ENCODE data around the gene KLHL29. TPM values are rescaled to one million over a fixed set of nuclear protein-coding genes. Genes with fewer than 3 reads are reported as not detected.

Gene KLHL29
- polyA plus RNA-seq, 1 donor = 11.9 TPM

DNA sequence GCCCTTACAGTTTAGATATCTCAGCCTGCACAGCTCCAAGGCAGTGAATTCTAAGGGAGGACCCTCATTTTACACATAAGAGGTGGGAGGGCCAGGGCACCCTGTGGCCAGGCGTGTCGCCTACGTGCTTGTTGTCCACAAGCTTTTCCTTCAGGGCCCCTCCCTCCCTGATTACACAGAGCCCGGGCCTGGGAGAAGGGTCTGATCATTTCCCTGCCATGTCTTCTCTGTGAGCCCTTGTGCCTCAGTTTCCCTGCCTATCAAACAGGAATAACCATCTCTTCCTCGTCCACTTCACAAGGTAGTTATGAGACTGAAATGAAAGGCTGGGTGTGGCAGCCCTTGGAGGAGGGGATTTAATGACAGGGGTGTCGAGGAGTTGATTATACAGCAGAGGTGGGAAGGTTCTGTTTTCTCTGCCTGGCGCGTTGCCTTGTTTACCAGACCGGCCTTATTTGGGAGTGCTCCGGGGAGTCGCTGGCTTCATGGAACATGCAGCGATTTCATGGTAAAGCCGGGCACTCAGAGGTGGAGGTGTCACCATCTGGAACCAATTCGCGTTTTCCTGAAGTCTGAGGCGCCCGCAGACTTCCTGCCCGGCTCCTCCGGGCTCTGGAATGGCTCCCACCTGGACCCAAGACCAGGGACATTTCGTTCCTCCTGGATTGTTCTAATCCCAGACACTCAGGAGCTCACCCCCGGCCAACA is 208.9 kb downstream of the KLHL29 start:
- no peak for DNase-seq

DNA sequence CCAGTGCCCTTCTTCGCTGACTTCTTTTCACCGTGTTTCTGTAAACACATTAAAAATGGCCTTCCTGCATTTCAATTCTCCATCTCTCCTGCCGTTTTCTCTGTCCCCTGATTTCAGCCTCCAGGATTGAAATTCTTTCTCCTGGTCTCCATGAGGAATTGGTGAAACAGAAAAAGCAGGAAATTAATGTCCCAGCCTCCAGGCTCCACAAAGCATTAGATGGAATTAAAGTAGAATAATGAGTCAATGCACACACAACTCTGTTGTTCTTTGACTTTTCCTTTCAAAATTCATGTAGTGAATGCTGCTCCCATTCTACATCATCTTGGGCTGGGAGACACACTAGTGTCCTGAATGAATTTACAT is 209.5 kb downstream of the KLHL29 start:
- DNase-seq = no peak

DNA sequence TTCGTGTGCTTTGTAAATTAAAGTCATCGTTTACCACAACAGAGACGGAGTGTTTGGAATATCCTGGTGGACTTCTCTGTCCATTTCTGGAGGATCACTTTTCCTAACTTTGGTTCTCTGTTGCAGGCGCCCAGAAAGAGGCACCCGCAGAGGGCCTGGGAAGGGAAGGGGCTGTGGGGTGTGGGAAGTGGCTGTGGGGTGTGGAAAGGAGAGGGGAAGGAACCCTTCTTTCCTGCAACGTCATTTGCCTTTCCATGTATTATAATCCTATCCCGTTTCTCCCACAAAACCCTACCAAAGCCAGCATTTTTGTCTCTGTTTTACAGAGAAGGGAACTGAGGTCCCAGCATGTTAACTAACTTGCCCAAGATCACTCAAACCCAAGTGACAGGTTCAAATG is 210.0 kb downstream of the KLHL29 start:
- no peak for DNase-seq

DNA sequence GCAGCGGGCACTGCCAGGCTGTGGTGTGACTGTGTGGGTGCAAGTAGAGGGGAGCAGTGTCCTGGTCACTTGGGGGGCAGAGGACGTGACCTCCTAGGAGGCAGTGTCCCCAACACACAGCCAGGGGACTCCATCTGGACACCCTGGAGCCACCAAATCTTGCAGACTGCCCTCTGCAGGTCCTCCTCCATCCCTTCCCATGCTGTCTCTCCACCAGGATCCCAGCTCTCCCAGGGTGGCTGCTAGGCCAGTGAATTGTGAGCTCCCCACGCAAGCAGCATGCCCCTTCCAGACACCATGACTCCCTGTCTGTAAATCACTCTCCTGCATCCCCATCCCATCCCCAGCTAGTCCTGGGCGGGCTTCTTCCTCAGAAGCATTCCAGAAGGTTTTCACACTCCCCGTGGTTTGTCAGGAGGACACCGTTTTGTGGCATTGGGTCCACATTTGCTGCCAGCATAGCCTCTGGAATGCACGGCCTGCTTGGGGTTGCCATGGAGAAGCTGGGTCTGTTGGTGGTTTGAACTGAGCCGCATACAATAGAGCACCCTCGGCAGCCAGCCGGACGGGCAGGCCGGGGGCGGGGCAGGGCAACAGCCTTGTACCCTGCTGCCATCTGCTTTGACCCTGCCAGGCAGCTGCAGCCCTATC is 210.7 kb downstream of the KLHL29 start:
- DNase-seq = no peak

DNA sequence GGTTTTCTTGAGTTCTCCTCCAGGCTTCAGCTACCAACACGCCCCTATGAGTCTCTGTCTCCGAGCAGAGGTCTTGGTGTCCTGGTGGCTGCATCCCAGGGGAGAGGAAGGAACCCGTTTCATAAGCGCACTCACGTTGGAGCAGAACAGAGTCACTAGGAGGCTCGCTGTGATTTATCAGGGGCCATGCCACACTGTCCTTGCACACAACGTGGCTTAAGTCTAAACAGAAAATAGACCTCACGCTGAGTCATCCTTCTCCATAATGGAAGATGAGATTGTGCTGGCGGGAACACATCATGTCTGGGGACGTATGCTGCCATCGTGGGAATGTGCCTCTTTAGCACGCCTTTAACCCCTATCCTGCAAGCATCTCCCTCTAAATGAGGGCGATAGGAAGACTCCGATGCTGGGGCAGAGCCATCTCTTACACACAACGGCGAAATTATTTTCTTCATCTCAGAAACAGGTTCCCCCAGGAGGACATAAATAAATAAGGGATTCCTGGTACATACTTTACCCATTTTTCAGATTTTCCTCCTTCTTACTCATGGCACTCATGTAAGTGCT is 211.4 kb downstream of the KLHL29 start:
- no peak for DNase-seq

DNA sequence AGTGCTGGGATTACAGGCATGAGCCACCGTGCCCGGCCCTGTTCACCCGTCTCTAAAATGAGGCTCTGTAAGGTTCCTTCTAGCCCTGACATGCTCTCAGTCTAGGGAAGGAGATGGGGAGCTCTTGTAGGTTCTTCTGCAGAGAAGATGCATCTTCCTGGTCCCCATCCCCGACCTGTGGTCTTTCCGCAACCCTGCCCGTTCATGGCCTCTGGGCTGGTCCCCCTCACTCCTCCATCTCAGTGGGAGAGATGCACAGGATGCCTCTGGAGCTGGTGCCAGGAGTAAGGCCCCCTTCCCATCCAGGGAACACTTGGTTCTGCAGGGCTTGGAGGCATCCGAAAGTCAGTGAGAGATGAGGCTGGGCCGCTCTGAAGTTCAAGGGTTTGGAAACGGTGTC is 212.7 kb downstream of the KLHL29 start:
- no peak for DNase-seq

DNA sequence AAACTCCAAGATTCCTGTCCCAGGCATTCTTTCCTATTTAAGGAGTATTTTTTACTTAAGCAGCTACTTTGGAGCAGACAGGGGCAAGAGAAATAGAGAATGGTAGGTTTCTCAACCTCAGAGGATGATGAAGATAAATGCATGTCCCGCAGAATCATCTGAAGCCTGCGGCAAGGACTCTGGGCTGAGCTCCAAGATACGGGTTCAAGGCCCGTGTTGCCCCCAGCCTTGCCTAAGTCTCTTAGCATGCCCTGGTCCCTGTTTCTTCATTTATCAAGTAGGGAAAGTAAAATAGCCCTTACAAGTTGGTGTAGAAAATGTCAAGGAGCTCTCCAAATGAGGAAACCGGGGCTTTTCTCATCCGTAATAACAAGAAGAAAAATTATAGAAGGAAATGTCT is 214.0 kb downstream of the KLHL29 start:
- DNase-seq = no peak

DNA sequence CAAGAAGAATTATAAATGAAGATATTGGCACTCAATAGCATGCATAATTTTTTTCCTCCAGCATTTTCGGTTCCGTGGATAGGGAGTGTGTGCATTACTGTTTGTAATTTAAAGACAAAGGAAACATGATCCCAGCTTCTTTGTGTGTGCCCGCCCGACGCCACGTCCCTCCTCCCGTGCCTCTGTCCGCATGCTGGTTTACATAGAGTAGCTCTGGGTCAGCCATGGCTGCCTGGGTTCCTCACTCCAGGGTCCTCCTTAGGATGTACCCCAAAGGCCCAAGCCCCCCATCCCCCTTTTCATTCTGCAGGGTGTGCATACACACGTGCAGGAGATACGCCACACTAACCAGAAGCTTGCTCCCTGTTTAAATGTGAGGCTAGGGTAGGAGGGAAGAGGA is 214.7 kb downstream of the KLHL29 start:
- DNase-seq = no peak

DNA sequence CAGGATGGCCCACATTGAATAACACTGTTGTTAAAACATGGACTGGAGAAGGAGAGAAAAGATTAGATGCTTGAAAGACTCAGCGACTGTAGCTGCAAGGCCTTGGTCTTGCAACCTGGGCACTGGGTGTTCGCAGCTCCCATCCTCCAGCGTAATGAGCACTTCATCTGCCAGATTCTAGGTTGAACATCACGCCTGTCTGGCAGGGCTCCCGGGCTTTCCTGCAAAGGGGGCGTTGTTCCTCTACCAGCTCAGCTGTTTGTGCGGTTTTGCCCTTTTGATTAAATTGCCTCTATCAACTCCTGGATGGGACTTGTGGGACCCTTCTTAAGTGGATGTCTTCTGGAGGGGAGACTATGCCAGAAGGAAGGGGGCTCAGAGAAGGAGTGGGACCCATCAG is 215.4 kb downstream of the KLHL29 start:
- DNase-seq = no peak

DNA sequence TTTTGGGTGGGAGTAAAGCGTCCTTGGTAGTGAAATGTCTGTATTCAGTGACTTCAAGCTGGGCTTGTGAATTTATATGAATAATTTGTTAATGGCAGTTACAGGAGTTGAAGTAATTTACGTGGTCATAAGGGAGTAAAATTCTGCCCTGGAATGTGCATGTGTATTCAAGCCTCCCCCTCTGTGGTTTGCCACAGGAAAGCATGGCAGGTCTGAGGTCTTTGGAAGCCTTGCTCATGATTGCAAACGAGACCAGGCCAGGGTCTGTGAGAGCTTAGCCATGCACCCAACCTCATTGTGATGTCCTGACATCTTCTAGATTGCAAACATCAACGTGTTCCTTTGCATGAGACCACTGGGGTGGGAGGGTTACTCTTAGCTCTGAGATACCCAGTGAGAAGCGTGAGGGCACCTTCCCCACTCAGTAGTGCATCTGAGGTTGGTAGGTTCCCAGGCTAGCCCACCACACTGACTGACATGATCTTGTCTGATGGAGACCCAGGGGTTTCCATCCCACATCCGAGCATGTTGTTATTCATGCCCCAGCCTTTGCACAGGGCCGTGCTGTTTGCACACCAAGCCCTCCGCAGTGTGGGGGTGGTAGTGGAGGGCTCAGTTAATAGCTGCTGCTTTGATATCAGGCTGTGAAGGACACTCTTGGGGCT is 216.5 kb downstream of the KLHL29 start:
- no peak for DNase-seq

DNA sequence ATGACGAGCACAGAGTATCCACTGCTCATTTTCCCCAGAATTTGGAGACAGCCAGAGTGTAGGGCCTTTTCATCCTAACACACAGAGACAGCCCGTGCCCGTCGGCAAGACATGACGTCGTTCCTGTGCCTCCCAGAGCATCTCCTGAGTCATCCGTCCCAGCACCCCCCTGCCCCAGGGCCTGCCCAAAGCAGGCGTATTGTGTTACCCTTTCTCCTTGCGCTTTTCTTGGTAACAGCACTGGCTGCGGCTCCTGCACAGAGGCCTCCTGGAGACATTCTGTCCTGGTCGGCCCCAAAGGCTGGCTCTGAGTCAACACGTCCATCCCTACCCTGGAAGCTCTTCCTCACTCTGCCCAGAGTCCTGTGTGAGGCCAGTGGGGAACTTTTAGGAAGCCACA is 217.1 kb downstream of the KLHL29 start:
- no peak for DNase-seq

DNA sequence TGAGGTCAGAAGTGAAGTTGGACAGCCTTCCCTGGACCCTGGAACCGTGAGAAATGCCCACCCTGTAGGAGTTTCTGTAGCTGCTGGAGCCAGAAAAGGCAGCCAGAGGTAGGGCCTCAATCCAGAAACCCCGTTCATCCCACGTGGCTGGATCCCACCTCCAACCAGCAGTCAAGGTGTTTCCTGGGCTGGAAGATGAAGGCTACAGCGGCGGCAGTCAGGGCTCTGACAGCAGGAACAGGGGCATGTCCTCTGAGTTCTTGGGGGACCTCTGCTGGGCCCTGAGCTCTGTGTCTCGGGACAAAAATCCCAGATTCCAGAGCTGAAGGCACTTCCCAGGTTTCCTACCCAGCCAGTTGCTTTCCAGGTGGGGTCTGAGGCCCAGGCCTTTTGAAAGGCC is 218.2 kb downstream of the KLHL29 start:
- DNase-seq = no peak

DNA sequence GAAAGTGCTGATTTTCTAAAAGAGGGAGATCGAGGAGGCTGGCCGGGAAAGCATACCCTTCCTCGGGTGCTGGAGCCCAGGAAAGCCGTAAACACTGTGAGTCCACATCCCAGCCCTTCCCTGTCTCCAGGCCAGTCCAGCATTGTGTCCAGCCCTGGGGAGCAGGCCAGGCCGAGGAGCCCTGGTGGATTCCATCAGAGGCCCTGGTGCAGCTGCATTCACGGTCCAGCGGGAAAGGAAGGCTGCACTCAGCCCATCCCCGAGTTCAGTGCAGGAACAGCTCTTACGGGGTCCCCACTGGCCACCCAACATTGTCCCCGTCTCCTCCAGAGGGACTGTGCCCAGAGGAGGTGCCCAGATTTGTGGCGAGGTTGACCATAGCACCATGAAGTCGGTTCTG is 218.6 kb downstream of the KLHL29 start:
- DNase-seq = no peak

DNA sequence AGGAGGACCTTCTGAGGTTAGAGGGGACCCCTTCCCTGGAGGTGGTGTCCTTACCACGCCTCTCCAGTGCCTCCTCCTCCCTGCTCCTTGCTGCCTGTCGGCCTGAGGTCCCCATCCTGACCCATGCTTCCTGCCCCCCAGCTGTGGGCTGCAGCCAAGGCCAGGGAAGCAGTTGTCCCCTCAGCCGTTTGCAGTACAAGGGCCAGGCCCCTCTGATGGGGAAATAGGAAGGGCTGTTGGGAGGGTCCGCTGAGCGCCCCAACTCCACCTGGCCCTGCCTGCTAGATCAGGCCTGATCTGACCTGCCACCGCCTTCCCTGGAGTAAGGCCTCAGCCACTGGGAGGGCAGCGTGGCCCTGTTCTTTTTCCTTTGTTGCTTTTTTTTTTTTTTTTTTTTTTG is 219.8 kb downstream of the KLHL29 start:
- no peak for DNase-seq

DNA sequence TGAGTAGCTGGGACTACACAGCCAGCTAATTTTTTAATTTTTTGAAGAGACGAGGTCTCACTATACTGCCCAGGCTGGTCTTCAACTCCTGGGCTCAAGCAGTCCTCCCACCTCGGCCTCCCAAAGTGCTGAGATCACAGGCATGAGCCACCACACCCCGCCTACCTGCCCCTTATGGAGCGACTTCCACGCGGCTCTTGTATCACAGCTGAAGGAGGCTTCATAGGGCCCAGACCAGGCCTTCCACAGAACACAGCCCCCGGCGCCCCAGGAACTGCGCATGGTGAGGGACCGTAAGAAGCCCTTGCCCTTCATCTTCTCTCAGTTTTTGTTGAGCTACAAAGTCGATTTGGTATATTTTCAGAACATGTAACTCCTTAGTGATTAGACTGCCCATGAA is 220.3 kb downstream of the KLHL29 start:
- no peak for DNase-seq

DNA sequence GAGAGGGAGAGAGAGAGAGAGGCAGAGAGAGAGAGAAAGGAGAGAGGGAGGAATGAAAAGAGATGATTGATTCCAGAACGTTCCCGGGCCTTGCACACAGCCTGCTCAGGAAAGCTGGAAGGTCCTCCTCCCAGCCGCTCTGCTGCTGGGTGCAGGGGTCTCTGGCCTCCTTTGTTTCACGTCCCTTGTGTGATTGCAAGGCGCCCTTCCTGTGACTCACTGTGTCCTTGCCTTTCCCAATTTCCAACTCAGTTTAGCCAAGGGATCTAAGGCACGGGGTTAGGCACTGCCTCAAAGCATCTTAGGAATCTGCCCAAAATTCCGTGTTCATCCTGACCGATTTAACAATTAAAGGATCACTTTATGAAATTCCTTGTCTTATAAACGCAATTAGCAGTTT is 221.2 kb downstream of the KLHL29 start:
- no peak for DNase-seq

DNA sequence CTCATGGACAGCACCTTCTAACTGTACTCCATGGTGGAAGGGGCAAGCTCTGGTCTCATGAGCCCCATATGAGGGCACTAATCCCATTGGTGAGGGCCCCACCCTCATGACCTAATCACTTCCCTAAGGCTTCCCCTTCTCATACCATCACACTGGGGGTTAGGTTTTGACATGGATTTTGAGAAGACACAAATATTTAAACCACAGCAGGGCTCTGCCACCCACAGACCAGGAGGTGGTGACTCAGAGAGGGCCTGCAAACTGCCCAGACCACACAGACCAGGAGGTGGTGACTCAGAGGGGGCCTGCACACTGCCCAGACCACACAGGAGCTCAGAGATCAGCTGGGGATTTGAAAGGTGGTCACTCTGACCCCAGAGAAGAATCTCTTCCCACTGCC is 222.0 kb downstream of the KLHL29 start:
- DNase-seq = no peak

DNA sequence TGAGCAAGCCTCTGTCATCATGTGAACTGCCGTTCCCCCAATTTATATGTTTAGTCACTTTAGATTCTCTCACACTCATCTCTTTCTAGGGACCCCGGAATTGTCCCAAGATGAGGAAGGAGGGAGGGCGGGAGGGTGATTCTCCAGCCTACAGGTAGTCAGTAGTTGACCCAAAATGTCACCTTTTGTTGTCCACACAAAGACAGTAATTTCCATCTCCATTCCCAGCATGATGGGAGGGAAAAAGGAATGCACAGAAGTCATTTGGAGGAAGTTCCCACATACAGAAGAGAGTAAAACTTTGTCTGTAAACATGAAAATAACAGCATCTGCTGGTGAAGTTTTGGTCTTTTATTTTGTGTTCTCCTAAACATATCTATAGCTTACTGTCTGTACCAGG is 222.9 kb downstream of the KLHL29 start:
- DNase-seq = no peak

DNA sequence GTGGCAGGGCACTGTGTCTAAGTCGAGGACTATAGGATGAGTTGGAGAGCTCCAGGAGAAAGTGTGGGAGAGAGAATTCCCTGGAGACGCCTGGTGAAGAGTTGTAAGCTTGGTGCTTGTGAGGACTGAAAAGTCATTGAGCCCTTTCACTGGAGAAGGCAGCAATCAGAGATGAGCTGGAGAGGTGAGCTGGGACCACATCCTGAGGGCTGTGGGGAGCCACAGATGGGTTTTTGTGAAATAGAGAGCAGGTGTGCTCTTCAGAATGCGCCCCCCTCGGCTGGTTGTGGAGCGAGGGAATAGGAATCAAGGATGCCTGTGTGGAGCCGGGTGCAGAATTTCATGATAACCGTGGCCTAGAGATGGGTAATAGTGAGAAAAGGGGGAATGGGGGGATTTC is 224.3 kb downstream of the KLHL29 start:
- DNase-seq = no peak

DNA sequence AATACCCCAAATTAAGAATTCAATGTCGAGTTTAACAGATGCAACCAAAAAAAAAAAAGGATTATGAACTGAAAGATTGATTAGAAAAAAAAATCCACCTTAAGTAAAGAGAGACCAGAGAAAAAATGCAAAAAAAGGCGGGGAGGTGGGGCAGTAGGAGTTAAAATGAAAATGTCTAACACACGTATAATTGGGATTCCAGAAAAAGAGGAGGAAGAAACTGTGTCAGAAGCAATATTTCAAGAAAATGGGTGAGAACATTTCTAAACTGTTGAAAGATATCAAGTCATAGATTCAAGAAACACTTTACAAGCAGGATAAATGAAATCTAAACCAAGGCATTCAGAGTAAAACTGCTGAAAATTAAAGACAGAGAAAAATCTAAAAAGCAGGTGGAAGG is 226.9 kb downstream of the KLHL29 start:
- DNase-seq = no peak

DNA sequence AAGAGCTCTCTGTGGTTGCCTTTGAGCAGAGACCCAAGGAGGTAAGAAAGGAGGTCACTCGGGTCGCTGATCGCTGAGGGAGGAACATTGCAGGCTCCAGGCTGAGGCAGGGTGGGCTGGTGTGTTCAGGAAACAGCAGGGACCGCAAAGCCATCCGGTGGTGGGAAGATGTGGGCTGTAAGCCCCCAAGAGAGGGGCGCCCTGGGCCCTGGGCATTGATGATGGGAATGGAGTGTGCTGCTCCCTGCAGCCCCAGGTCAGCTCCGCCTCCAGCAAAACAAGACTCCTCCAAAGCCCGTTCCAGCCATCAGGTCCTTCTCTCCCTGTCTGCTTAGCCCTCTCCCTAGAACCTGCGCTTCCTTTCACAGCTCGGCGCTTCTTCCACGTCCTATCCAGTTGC is 229.7 kb downstream of the KLHL29 start:
- no peak for DNase-seq

DNA sequence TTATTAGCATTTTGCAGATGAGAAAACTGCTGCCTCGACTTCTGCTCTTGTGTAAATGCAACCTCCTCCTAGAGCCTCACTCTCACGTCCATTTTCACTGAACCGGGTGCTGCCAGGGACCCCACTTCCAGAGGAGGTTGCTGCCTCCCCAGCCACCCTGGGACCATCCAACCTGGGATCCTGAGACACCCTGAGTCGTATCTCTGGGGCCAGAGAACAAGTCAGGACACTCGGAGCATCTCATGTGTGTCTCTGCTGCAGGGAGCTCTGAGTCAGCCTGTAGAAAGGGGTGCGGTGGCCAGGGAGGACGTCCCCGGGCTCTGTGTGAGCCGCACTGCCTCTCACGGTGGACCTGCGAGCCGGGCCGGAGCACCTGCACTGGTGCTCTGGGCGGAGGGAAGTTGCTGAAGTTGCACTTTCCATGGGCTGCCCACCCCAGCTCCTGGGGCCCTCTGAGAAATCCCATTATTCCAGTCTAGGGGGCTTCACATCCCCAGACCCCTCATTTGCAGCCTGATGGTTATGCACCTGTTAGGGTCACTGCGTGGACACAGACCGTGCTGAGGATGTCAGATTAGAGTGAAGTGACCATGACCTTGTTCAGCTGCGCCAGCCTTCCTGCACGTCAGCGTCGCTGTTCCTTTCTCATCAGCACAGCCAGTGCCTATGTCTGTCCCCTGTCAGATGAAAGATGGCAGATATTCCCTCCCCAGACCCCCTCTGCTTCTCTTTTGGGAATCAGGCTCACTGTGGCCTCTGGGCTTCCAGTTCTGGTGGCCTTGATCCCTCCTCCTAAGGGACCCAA is 230.4 kb downstream of the KLHL29 start:
- no peak for DNase-seq

DNA sequence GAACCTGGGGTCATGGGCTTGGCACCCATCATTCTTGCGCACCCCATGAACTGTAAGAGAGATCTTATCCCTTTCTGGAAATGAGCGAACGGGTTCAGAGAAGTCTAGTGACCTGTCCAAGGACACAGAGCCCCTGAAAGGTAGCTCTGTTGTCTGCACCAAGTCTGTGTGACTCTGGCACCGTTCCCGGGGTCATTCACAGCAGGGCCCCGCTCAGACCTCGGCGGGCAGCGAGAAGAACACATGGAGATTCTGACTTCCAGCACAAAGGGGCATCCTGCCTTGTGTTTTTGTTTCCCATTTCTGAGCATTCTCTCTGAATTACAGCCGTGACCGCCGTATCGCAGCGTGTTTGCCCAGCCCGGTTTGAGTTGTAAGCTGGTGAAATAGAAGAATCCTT is 231.7 kb downstream of the KLHL29 start:
- DNase-seq = no peak
